ENCODE results near the gene ACTL7A.
"Not testable (repeated sequence)": the region's sequence is repeated elsewhere in the genome, so short reads cannot be mapped to it uniquely, and the experiment has no call there.

ACTL7A gene

GRCh38 chr9:108848296-108848695 lies 13.8 kb upstream of the ACTL7A start:
- not testable (repeated sequence) for DNase-seq (ENCODE audit: low read depth in 1 of 2, low spot score in 1 of 2)

DNA sequence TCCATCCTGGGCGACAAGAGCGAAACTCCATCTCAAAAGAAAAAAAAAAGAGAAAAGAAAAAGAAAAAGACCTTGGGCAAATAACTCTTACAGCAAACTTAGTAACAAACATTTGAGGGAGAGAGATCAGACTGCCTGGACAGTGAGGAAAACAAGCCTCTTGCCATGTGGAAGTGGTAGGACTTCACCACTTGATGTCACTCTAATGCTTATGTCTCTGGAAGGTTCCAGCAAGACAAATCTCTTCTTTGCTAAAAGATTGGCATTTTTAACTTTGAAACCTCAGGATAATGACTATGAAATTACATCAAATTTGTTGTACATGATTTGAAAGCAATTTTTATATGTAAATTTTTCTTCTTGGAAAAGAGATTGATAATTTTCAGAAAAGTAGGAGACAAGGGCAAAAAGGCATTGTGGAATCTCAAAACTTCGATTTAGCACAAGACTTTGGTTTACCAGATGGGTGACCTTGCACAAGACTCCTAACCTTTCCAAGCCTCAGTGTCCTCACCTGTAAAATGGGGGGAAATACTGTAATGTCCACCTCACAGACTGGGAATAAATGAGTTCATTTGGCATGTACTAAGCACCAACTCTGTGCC lies 11.7 kb upstream of the ACTL7A start:
- no peak for DNase-seq (ENCODE audit: low read depth in 1 of 2, low spot score in 1 of 2)

DNA sequence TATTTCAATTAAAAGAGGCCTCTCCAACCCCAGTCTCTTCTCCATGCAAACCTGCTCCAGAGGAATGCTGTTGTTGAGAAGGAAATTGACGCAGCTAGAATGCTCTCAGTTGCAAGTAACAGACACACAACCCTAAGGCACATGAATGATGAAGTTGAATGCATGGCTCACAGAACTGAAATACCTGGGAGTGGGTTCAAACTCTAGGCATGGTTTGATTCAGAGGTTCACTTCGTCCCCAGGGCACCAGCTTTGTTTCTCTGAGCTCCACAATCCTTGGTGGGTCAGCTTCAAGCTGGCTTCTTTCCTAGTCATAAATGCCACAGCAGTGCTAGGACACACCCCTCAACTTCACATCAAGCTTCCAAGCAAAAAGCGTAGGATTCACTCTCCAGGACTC lies 10.9 kb upstream of the ACTL7A start:
- no peak for DNase-seq (ENCODE audit: low read depth in 1 of 2, low spot score in 1 of 2)

- DNase-seq (ENCODE audit: low read depth in 1 of 2, low spot score in 1 of 2) = no peak
These were observed 10.0 kb upstream of the ACTL7A start for GRCh38 chr9:108852079-108852478.

GRCh38 chr9:108854094-108854493 lies 8.0 kb upstream of the ACTL7A start:
- DNase-seq (ENCODE audit: low read depth in 1 of 2, low spot score in 1 of 2) = no peak

DNA sequence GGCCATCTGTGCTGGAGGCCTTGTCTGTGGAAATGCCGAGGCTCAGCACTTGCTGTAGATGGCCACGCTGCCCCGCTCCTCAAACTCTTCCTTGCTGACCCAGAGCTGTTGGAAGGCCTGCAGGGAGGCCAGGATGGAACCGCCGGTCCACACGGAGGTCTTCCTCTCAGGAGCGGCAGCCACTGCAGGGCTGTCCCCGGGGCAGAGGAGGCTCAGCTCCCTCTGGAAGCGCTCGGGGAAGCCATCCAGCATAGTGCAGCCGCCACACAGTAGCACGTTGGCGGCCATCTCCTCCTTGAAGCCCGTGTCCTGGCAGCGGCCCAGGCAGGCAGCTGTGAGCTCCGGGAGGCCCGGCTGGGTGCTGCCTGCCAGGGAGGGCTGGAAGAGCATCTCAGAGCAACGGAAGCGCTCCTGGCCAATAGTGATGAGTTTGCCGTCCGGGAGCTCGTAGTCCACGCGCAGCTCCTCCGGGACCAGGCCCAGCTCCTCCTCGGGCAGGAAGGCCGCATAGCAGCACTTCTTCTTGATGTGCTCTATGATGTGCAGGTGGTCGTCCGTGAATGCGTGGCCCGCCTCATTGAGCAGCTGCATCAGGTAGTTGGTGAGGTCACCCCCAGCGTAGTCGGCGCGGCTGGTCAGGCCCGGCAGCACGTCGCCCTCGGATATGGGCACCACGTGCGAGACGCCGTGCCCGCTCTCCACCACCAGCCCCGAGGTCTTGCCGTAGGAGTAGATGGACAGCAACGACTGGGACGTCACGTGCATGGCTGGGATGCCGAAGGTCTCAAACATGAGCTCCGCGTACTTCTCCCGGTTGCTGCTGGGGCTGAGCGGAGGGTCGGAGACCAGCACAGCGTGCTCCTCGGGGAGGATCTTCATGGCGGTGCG lies 7.2 kb upstream of the ACTL7A start:
- no peak for DNase-seq (ENCODE audit: low read depth in 1 of 2, low spot score in 1 of 2)

DNA sequence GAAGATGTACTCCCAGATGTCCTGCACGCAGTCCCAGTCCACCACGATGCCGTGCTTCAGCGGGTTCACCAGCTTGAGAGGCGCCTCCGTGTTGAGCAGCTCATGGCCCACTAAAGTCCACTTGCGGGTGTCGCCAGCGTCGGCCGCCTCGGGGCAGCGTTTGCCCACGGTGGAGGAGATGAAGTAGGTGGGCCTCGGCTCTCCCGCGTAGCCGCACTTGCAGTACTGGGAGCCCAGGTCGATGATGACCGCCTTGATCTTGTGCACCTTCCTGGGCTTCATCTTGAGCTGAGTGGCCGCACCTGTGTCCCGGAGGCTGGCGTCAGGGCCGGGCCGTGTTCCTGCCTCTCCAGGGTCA lies 6.6 kb upstream of the ACTL7A start:
- DNase-seq (ENCODE audit: low read depth in 1 of 2, low spot score in 1 of 2) = no peak

- DNase-seq (ENCODE audit: low read depth in 1 of 2, low spot score in 1 of 2) = no peak
These were observed 6.2 kb upstream of the ACTL7A start, which contains the start of gene ACTL7B for GRCh38 chr9:108855888-108856287. TSS of gene ACTL7B (minus strand) at chr9:108855986. CDS start at chr9:108855930, 56 bp downstream.

- DNase-seq (ENCODE audit: low read depth in 1 of 2, low spot score in 1 of 2) = no peak
These were observed 4.5 kb upstream of the ACTL7A start for GRCh38 chr9:108857572-108857971.

DNA sequence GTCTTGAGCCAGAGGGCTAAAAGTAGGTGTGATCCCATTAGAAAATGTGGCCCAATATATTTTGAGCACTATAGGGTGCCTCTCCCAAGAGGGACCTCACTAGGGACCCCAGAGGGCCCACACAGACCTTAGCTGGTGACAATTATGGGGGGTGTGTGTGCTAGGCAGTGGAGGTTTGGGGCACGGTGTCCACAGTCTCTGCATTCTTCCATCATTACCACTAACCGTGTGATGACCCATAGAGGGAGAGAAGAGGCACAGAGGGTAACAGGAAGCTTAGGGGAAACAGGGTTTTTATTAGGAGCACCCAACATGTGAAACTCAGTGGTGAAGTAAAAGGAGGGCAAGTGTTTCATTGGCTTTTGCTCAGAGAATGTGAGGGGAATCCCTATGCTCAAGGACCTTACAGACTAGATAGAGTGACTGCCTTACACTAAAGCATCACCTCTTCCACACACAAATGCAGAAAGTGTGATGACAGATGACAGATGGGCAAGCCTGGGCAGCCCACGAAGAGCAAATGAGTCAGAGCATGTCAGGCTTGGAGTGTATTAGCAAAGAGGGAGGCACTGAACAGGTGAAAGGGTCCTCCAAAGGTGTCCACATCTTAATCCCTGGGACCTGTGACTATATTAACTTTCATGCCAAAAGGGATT lies 2.5 kb upstream of the ACTL7A start:
- DNase-seq (ENCODE audit: low read depth in 1 of 2, low spot score in 1 of 2) = no peak

DNA sequence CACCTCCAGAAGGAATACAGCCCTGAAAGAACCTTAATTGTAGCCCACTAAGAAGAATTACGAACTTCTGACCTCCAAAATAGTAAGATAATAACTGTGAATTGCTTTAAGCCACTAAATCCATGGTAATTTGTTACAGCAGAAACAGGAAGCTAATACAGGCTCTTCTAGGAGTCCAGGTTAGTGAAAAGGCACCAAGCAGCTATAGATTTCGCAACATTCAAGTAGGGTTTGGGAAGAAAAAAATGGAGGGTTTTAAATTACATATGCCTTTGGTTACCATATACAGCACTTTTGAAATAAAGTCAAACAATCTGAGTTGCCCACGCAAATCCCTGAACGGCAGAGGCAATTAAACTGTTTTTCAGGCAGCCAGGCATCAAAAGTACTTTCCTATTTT lies 1.7 kb upstream of the ACTL7A start:
- no peak for DNase-seq (ENCODE audit: low read depth in 1 of 2, low spot score in 1 of 2)

DNA sequence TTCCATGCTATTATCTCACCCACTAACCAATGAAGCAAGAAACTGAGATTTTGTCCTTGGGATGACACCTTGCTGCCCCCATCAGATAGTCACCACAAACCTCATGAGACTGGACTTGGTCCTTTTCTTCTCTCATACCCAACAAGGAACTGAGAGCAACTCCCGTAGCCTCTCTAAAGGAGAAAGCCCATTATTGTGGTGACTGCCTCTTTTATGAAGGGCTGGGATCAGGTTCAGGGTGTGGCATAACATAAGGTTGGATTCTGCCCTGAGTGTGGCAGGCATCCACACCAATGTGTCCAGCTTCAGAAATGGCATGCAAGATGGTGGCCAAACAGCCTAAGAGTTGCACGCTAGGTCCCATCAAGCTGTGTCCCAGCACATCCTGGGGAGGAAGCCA lies 1.3 kb upstream of the ACTL7A start:
- DNase-seq (ENCODE audit: low read depth in 1 of 2, low spot score in 1 of 2) = no peak

DNA sequence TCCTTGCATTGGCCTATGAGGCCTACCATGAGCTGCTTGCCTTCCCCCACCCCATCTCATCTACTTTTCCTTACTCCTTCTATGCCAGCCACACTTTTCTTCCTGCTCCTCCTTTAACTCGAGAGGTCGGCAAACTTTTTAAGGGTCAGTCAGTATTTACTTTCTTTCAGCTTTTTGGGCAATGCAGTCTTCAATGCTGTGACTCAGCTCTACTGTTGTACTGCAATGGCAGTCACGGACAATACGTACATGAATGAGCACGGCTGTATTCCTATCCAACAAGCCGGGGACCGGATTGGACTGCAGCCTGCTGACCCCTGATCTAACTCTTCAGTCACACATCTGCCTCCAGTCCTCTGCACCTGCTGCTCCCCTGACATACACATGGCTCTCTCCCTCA lies 602 bp upstream of the ACTL7A start:
- DNase-seq (ENCODE audit: low read depth in 1 of 2, low spot score in 1 of 2) = no peak

DNA sequence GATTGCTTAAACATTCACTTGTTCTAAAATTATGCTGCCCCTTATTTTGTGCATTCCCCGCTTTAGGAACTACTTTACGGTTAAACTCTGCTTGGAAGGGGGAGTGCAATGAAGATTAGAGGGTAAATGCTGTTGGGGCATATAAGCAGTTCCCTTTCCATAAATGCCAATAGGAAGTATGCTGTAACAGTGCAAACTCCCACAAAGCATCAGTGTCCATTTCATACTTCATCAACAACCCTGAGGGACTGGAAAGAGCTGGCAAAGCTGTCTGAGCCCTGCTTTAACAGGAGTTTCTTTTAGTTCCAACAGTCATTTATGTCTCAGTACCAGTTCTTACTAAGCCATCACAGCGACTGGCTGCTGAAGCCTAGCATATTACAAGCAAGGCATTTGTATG lies 1.8 kb downstream of the ACTL7A start:
- no peak for DNase-seq (ENCODE audit: low read depth in 1 of 2, low spot score in 1 of 2)

GRCh38 chr9:108864446-108864845 lies 2.4 kb downstream of the ACTL7A start:
- no peak for DNase-seq (ENCODE audit: low read depth in 1 of 2, low spot score in 1 of 2)

GRCh38 chr9:108865037-108865436 lies 3.0 kb downstream of the ACTL7A start:
- no peak for DNase-seq (ENCODE audit: low read depth in 1 of 2, low spot score in 1 of 2)

- no peak for DNase-seq (ENCODE audit: low read depth in 1 of 2, low spot score in 1 of 2)
These were observed 3.9 kb downstream of the ACTL7A start for GRCh38 chr9:108866001-108866420.

DNA sequence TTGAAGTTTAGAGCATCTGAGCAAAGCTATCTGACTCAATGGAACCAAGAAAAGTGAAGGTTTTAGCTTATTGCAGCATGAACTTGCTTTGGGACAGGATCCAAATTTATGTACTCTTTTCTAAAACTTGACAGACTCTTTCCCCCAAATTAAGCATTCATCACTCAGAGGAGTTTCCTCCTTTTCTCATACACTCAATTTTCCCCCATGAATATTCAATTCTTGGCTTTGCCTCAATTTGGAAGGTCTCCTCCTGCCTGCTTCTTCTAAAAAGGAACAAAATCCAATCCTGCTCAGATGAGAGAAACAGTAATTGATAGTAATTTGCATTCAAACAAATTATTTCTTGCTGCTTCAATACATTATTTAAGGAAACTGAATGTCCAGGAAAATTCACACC lies 5.0 kb downstream of the ACTL7A start:
- no peak for DNase-seq (ENCODE audit: low read depth in 1 of 2, low spot score in 1 of 2)

- DNase-seq (ENCODE audit: low read depth in 1 of 2, low spot score in 1 of 2) = no peak
These were observed 5.8 kb downstream of the ACTL7A start for GRCh38 chr9:108867829-108868228.

GRCh38 chr9:108869092-108869725 lies 7.1 kb downstream of the ACTL7A start:
- DNase-seq (ENCODE audit: low read depth in 1 of 2, low spot score in 1 of 2) = no peak

- DNase-seq (ENCODE audit: low read depth in 1 of 2, low spot score in 1 of 2) = no peak
These were observed 12.2 kb downstream of the ACTL7A start for GRCh38 chr9:108874058-108874788.
